Stimulated activated CD4-positive, alpha-beta T cell treated with anti-CD3 and anti-CD28 coated beads, TNF-alpha, amount 100 ng/mL, for 4 hours (primary cell): ENCODE data around the gene DPM3.
"Not testable (repeated sequence)": the region's sequence is repeated elsewhere in the genome, so short reads cannot be mapped to it uniquely, and the experiment has no call there.

Experiments used
- DNase-seq, 3 experiments: peaks; one replicate each; pipeline ENCODE4 v3.0.0-alpha.2; 2020; ENCODE audit warnings: low read depth in 3 of 3

Gene DPM3

GRCh38 chr1:155125946-155126555 lies 14.3 kb downstream of the DPM3 start:
- DNase-seq = no peak

- no peak for DNase-seq
These were observed 14.8 kb downstream of the DPM3 start for GRCh38 chr1:155125511-155125945.

DNA sequence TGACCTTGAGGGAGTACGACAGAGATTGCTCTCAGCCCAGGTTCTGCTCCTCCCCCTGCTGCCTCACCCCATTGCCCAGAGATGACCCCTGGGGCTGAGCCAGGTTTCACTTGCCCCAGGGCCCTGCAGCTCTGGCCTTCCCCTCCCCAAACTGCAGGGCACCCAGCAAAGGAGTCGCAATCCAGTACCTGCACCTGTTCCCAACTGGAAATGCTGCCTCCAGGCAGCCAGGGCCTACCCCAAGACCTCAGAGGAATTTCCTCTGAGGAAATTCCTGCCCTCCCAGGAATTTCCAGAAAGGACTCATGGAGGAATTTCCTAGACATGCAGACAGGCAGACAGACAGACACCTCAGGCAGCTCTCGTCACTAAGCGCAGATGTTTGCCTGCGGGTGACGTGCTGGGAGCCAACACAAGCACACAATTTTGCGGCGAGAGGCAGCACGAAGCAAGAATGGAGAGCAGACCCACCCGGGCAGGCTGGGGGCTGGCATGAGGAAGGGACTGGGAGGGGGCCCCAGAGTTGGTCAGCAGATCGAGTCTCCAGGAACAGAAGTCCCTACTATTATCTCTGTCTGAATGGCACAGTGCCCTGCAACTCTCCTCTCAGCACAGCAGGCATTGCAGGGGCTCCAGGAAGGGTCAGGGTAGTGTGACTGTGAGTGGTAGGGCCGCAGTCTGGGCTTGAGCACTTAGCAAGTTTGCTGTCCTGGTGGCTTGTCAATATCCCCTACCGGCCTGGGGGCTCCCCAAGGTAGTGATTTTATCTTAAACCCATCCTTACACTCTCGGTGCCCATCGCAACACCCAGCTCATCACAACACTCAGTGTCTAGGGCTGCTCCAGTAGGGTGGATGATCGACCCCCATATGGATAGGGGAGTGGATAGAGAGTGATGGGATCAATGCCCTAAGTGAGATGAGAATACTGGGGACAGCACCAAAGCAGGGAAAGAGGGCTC lies 15.5 kb downstream of the DPM3 start:
- DNase-seq = no peak

GRCh38 chr1:155123801-155124200 lies 16.5 kb downstream of the DPM3 start:
- no peak for DNase-seq

DNA sequence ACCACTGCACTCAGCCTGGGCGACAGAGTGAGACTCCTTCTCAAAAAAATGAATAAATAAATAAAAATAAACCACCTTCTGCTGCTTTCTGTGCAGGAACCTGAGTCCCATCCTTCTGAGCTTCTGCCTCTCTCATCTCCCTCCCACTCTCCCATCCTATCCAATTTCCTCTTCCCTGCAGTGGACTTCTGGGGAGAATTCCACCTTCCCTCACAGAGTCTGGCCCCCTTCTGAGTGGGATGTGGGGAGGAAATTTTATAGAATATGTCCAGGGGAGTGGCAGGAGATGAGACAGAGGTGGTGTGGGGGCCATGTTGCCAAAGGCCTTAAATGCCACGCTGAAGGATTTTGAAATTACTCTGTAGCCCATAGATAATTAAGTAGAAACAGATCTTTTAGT lies 18.0 kb downstream of the DPM3 start:
- no peak for DNase-seq

DNA sequence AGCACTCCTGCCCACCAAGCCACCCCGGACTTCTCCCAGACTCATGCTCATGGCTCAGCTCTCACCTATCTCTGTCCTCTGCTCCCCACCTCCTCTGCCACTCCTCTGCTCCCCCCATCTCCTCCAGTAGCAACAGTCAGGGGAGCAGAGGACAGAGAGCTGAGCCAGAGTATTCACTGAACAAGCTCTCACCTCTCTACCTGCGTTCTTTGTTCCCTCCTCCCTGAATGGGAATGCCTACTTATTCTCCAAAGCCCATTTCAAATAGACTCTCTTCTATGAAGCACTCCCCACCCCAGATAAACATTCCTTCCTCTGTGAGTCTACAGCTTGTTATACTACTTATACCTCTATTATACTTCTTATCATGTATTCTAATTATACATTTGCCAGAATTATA lies 19.1 kb downstream of the DPM3 start:
- no peak for DNase-seq

DNA sequence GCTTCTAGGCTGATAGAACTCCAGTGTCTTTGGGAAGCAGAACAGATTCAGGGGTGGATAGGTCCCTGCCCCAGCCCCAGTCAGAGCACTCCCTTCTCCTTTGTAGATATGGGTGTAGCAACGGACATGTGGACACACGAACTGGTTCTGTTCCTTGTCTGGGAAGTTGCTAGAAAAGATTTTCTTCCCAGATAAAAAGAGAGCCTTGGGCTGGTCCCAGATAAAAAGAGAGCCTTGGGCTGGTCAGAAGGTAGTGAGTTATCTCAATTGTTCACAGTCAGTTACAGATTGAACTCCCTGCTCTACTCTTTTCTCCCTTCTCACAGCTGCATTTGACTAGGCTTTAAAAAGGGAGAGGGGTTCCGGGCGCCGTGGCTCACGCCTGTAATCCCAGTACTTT lies 20.1 kb downstream of the DPM3 start:
- DNase-seq = no peak

GRCh38 chr1:155118090-155118489 lies 22.2 kb downstream of the DPM3 start:
- DNase-seq = not testable (repeated sequence)

GRCh38 chr1:155117610-155118009 lies 22.7 kb downstream of the DPM3 start:
- no peak for DNase-seq

- DNase-seq = no peak
These were observed 24.1 kb downstream of the DPM3 start for GRCh38 chr1:155116113-155116764.

- no peak for DNase-seq
These were observed 26.8 kb downstream of the DPM3 start for GRCh38 chr1:155113450-155113980.

GRCh38 chr1:155110826-155111225 lies 29.5 kb downstream of the DPM3 start:
- no peak for DNase-seq

DNA sequence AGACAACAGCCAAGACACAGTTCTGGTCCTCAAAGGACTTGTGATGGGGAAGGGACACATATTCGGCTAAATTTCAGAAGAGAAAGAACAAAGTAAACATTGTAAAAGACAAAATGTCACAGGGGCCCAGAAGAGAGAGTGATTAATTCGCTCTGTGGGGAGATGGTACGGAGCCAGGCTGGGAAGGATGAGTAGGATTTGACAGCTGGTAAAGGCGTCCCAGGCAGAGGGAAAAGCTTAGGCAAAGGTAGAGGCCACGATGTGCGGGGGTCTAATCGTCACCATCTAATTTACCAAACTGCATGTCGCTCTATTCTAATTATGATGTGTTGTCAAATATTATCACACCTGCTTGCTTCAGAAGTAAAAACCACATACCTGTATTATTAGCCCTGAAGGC lies 29.9 kb downstream of the DPM3 start:
- DNase-seq = no peak

DNA sequence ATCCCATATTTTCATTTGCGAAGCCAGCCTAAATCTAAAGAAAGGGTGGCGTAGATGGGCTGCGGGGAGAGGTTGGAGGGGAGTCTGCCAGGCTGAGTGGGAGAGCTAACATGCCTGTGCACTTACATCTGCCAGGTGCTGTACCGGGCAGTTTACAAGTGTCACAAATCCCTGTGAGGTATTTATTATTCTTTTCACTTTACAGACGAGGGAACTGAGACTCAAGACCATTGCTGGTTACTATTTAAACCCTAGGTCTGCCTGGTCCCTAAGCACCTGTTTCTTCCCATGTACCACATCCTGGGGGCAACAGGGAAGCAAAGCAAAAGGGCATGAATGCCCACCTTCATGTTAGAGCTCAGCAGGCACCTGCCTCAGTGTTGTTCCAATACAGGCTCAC lies 32.0 kb downstream of the DPM3 start:
- no peak for DNase-seq

DNA sequence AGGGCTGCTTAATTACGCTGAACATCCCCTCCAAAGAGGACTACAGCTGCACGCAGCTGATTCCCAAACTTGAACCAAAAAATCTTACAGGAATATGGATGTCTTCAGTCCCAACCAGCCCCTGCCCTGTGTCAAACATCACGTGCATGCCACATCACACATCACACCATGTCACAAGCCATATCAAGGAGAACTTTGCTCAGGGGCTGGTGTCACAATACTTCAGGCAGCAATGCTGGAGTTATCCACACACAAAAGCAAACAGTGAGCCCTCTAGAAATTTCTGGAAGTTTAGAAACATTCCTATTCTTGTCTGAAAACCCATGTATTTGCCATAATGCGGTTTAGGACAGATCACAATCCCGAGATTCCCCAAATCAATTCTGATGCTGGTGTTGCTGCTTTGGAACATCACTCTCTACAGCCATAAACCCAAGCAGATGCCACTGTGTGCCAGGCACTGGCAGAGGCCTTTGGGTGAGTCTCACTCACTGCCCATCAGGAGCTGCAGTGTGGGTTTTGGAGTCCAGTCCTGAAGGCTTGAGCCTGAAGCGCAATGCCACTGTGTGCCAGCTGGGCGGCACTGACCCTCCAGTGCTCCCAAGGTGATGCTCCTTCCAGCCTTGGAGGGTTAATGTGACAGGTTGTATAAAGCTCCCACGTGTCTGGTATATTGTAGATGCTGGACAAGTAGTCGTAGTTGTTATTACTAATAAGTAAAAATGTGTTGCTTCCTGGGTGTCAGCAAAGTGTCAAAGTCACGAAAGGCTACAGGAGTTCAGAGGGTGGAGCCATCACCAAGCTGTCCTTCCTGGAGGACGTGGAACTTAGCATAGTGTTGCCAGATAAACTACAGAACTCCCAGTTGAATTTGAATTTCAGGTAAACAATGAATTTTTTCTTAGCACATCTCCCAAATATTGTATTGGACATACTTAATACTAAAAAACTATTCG lies 32.7 kb downstream of the DPM3 start:
- no peak for DNase-seq

DNA sequence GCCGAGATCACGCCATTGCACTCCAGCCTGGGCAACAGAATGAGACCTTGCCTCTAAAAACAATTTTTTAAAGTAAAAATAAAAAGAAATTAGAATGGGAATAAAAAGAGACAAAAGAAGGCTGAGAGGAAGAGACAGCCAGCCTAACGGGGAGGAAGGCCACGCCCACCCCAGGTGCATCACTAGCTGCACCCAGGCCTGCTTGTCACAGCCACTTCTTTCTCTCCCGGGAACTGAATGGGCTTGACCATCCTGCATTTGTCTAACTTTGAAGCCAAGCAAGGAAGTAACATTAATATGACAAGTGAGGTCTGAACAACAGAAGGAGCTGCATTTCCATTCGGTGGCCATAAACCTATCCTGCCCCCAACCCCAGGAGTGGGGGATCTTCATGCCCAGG lies 33.5 kb downstream of the DPM3 start:
- DNase-seq = no peak

DNA sequence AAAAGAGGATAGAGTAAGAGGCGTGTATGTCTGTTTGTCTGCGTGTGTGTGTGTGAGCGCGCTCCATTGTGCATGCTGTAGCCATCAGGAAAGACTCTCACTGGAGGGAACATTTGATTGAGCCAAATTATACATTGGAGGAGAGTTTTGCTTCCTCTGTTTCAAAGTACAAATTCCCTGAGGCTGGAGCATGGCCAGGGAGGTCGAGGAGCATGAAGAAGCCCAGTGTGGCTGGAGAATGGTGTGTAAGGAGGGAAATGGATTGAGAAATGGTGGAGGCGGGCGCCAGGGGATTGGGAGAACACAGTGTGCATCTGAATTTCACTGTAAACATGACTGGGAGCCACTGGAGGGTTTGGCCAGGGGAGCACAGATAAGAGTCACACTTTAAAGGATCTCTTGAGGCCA lies 34.7 kb downstream of the DPM3 start:
- DNase-seq = no peak

DNA sequence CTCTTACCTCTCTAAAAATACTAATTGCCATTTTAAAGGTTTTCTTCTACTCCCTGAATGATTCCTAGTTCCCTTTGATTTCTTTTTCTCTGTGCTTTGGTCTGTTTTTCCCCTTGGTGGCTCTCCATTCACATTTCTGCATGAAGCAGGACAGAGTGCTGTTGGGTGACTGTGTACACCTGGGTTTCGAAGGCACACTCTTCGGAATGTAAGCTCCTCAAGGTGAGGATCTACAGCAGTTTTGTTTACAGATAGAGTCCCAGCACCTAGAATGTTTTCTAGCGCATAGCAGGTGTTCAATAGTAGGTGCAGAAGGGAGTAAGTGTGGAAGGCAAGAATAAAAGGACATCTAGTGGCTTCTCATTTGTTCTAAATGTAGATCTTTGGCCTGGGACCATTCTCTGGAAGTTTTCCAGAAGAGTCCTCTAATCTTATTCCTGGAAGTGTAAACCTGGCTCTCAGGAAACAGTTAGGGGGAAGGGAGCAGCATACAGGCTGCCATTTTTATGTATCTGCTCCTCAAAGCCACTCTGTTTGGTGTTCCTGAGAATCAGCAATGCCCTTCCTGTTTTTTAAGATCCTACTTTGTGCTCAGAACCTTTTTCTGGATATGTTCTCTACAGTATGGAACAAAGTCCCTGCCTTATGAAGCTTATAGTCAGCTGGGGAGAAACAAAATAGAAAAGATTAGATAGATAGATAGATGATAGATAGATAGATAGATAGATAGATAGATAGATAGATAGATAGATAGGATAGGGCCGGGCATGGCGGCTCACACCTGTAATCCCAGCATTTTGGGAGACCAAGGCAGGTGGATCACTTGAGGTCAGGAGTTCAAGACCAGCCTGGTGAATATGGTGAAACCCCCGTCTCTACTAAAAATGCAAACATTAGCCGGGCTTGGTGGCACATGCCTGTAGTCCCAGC lies 35.5 kb downstream of the DPM3 start:
- DNase-seq = no peak

- DNase-seq = no peak
These were observed 37.0 kb downstream of the DPM3 start for GRCh38 chr1:155103325-155103724.

- DNase-seq = no peak
These were observed 41.0 kb downstream of the DPM3 start for GRCh38 chr1:155099331-155099730.
